Measurements from ENCODE around the gene NDOR1.

- no peak for TF ChIP-seq CTCF (IDR thresholded peaks at IDR 0.05; ENCODE audit: extremely low read depth in 1 of 2, insufficient read depth in 1 of 2, low read depth in 1 of 2, low read length in 2 of 2)
- no peak for TF ChIP-seq GATA2 (IDR thresholded peaks at IDR 0.05; ENCODE audit: insufficient read depth, insufficient read length, low read depth, low read length)
- TF ChIP-seq POLR2AphosphoS5 (IDR thresholded peaks at IDR 0.05; ENCODE audit: insufficient read depth, low read depth, low read length) = no peak
- no peak for TF ChIP-seq EZH2 (IDR thresholded peaks at IDR 0.05; ENCODE audit: borderline replicate concordance, low read depth, low read length, severe bottlenecking)
These were observed 38.9 kb upstream of the NDOR1 start for GRCh38 chr9:137166380-137167229.

Data from endothelial cell of umbilical vein (primary cell).